Measurements from ENCODE around the gene ETNPPL.

DNA sequence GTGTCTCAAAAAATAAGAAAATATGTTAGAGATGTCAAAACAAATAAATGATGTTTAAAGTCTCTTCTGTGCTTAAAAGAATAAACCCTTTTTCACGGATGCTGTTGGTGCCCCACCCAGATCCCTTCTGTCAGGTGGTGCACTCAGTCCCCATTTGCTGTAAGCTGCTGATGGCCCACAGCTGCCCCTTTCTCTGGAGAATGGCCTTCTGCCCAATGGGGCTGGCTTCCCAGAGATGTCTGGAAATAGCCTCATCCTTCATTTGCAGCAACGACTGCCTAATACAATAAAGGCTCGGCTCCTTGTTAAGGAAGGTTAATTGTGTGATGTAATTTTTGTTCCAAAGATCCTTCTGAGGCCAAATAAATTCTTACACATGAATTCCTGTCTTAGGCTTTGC lies 31.8 kb downstream of the ETNPPL start:
- no peak for TF ChIP-seq POLR2A (IDR thresholded peaks at IDR 0.05)
- TF ChIP-seq, protein P1, sequence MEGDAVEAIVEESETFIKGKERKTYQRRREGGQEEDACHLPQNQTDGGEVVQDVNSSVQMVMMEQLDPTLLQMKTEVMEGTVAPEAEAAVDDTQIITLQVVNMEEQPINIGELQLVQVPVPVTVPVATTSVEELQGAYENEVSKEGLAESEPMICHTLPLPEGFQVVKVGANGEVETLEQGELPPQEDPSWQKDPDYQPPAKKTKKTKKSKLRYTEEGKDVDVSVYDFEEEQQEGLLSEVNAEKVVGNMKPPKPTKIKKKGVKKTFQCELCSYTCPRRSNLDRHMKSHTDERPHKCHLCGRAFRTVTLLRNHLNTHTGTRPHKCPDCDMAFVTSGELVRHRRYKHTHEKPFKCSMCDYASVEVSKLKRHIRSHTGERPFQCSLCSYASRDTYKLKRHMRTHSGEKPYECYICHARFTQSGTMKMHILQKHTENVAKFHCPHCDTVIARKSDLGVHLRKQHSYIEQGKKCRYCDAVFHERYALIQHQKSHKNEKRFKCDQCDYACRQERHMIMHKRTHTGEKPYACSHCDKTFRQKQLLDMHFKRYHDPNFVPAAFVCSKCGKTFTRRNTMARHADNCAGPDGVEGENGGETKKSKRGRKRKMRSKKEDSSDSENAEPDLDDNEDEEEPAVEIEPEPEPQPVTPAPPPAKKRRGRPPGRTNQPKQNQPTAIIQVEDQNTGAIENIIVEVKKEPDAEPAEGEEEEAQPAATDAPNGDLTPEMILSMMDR (IDR thresholded peaks at IDR 0.05): no peak
